ENCODE measurements around the gene B4GALT2. TPM values are rescaled to one million over a fixed set of nuclear protein-coding genes. Genes with fewer than 3 reads are reported as not detected.
A peak's percentile ranks its signal among the peaks of the same experiment; 100 is the strongest.

The B4GALT2 gene
- total and polyA plus RNA-seq, 9 of the 15 experiments (the other 6 are each of a cell fraction or from before 2014, with no cell fraction given): 1.3 to 86.8 (median 43.8) TPM

GRCh38 chr1:43969746-43970466, 9.1 kb upstream of the B4GALT2 start, which contains the start of gene DPH2 (continued):
- TF ChIP-seq, protein P1, sequence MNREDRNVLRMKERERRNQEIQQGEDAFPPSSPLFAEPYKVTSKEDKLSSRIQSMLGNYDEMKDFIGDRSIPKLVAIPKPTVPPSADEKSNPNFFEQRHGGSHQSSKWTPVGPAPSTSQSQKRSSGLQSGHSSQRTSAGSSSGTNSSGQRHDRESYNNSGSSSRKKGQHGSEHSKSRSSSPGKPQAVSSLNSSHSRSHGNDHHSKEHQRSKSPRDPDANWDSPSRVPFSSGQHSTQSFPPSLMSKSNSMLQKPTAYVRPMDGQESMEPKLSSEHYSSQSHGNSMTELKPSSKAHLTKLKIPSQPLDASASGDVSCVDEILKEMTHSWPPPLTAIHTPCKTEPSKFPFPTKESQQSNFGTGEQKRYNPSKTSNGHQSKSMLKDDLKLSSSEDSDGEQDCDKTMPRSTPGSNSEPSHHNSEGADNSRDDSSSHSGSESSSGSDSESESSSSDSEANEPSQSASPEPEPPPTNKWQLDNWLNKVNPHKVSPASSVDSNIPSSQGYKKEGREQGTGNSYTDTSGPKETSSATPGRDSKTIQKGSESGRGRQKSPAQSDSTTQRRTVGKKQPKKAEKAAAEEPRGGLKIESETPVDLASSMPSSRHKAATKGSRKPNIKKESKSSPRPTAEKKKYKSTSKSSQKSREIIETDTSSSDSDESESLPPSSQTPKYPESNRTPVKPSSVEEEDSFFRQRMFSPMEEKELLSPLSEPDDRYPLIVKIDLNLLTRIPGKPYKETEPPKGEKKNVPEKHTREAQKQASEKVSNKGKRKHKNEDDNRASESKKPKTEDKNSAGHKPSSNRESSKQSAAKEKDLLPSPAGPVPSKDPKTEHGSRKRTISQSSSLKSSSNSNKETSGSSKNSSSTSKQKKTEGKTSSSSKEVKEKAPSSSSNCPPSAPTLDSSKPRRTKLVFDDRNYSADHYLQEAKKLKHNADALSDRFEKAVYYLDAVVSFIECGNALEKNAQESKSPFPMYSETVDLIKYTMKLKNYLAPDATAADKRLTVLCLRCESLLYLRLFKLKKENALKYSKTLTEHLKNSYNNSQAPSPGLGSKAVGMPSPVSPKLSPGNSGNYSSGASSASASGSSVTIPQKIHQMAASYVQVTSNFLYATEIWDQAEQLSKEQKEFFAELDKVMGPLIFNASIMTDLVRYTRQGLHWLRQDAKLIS (CRISPR knock-in tag; IDR thresholded peaks at IDR 0.05): no peak
- peak; percentile 75 for TF ChIP-seq RBFOX2 (IDR thresholded peaks at IDR 0.05; ENCODE audit: low read depth, low read length)
- peak; percentile 60 for TF ChIP-seq ATF7 (IDR thresholded peaks at IDR 0.05)
- peak; percentile 44 for TF ChIP-seq RBBP5 (IDR thresholded peaks at IDR 0.05; ENCODE audit: borderline replicate concordance, insufficient read depth, low read length, poor library complexity, severe bottlenecking)
- TF ChIP-seq SRF (CRISPR knock-in tag; IDR thresholded peaks at IDR 0.05): 0 out of 4 replicates have a peak, but pooled peaks of 1 of the 2 experiments have one; percentile 45
- TF ChIP-seq CBX3 (IDR thresholded peaks at IDR 0.05; ENCODE audit: borderline replicate concordance in 1 of 2, low read length in 2 of 2): no peak
- no peak for TF ChIP-seq TSC22D4 (tag; IDR thresholded peaks at IDR 0.05)
- 0 out of 2 replicates have a peak, but pooled peaks have one; percentile 27 for TF ChIP-seq RNF2 (IDR thresholded peaks at IDR 0.05)
- TF ChIP-seq TAF9B (IDR thresholded peaks at IDR 0.05; ENCODE audit: partially characterized antibody): no peak
- TF ChIP-seq POLR2A (conservative IDR thresholded peaks at IDR 0.05): peak; percentile 79
- peak; percentile 72; the same call in 1 of the 2 replicates for TF ChIP-seq POLR2G (IDR thresholded peaks at IDR 0.05; ENCODE audit: low read depth, low read length)
- TF ChIP-seq ELF2 (CRISPR knock-in tag; IDR thresholded peaks at IDR 0.05): peak; percentile 92
- no peak for TF ChIP-seq NR4A1 (CRISPR knock-in tag; IDR thresholded peaks at IDR 0.05)
- TF ChIP-seq NR4A1 (tag; IDR thresholded peaks at IDR 0.05): no peak
- TF ChIP-seq POU5F1 (IDR thresholded peaks at IDR 0.05; ENCODE audit: borderline replicate concordance, low read depth, low read length, partially characterized antibody): peak; percentile 57
- peak; percentile 99 for TF ChIP-seq MXI1 (IDR thresholded peaks at IDR 0.05; ENCODE audit: low read depth, low read length)
- TF ChIP-seq LEF1 (IDR thresholded peaks at IDR 0.05): peak; percentile 37; the same call in 1 of the 2 replicates
- no peak for TF ChIP-seq HNRNPUL1 (IDR thresholded peaks at IDR 0.05; ENCODE audit: low read length)
- no peak for TF ChIP-seq RBM34 (IDR thresholded peaks at IDR 0.05; ENCODE audit: borderline replicate concordance, insufficient read depth, low read length)
- TF ChIP-seq TAF7 (tag; IDR thresholded peaks at IDR 0.05): 0 out of 2 replicates have a peak, but pooled peaks have one; percentile 26
- 0 out of 2 replicates have a peak, but pooled peaks have one; percentile 6 for TF ChIP-seq HDGF (IDR thresholded peaks at IDR 0.05)
- TF ChIP-seq TBL1XR1 (IDR thresholded peaks at IDR 0.05; ENCODE audit: low read length in 2 of 2): no peak
- no peak for TF ChIP-seq IRF2 (CRISPR knock-in tag; IDR thresholded peaks at IDR 0.05)
- TF ChIP-seq, protein P2, sequence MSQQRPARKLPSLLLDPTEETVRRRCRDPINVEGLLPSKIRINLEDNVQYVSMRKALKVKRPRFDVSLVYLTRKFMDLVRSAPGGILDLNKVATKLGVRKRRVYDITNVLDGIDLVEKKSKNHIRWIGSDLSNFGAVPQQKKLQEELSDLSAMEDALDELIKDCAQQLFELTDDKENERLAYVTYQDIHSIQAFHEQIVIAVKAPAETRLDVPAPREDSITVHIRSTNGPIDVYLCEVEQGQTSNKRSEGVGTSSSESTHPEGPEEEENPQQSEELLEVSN (IDR thresholded peaks at IDR 0.05; ENCODE audit: borderline replicate concordance in 1 of 2, extremely low read depth in 1 of 2, insufficient read depth in 1 of 2, insufficient read length in 1 of 2, low read depth in 1 of 2, low read length in 1 of 2, poor library complexity in 1 of 2, severe bottlenecking in 1 of 2): peak; percentile 29 to 34
- 0 out of 2 replicates have a peak, but pooled peaks have one; percentile 1 for TF ChIP-seq NFE2 (IDR thresholded peaks at IDR 0.05; ENCODE audit: low read depth)
- no peak for TF ChIP-seq KLF16 (IDR thresholded peaks at IDR 0.05)

Measured in K562 (cell line).